ENCODE measurements around the gene PPP1R15B.
A peak's percentile ranks its signal among the peaks of the same experiment; 100 is the strongest.

Gene PPP1R15B

DNA sequence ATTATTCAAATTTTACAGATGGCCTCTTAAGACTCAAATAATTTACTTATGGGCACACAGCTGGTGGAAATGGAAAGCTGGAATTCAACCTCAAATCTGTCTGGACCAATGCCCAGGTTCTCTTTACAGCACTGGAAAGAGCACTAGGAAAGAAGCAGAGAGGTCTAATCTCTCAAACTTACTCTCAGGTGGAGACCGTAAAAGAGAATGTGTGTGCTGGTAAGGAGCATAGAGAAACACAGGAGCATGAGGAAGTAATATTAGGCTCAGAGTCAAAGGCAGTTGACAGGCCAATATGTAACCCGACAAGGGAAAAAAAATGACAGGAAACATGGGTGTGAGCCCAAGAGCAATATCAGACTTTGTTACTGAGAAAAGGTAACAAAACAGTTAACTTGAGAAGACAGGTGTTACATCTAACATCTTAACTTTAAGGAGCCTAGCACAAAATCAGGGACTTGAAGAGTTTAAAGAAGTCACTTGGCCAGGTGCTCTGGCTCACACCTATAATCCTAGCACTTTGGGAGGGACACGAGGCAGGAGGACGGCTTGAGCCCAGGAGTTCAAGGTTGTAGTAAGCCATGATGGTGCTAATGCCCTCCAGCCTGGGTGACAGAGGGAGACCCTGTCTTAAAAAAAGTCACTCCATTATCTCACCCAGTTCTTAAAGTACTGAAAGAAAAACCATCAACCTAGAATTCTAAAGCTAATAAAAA is 20.7 kb downstream of the PPP1R15B start:
- Histone ChIP-seq H3K9me3 (ENCODE audit: control insufficient read depth, insufficient read depth, low read depth, low read length) (no peaks in the 10 kb centered on the region), H3K27ac (ENCODE audit: low read depth, low read length) (no peak overlapping the region), H3K4me3 (ENCODE audit: low read depth, low read length) (no peak overlapping the region), H3K9ac (ENCODE audit: low read length) (no peak overlapping the region), H3K27me3 (ENCODE audit: control insufficient read depth, insufficient read depth, low read length) (peaks cover 8% of the 10 kb centered on the region; the same call in 1 of the 2 replicates), H3K36me3 (ENCODE audit: control insufficient read depth, insufficient read depth, low read length) (no peaks in the 10 kb centered on the region), H3K4me1 (ENCODE audit: control insufficient read depth, insufficient read depth, low read length) (no peaks in the 10 kb centered on the region)

GRCh38 chr1:204385727-204386126 is 25.9 kb downstream of the PPP1R15B start:
- Histone ChIP-seq H3K27ac (ENCODE audit: low read depth, low read length) (no peak overlapping the region), H3K4me3 (ENCODE audit: low read depth, low read length) (no peak overlapping the region), H3K4me1 (ENCODE audit: control insufficient read depth, insufficient read depth, low read length) (no peaks in the 10 kb centered on the region), H3K9ac (ENCODE audit: low read length) (no peak overlapping the region), H3K36me3 (ENCODE audit: control insufficient read depth, insufficient read depth, low read length) (no peaks in the 10 kb centered on the region), H3K27me3 (ENCODE audit: control insufficient read depth, insufficient read depth, low read length) (peaks cover 33% of the 10 kb centered on the region; the same call in 1 of the 2 replicates), H3K9me3 (ENCODE audit: control insufficient read depth, insufficient read depth, low read depth, low read length) (no peaks in the 10 kb centered on the region)

DNA sequence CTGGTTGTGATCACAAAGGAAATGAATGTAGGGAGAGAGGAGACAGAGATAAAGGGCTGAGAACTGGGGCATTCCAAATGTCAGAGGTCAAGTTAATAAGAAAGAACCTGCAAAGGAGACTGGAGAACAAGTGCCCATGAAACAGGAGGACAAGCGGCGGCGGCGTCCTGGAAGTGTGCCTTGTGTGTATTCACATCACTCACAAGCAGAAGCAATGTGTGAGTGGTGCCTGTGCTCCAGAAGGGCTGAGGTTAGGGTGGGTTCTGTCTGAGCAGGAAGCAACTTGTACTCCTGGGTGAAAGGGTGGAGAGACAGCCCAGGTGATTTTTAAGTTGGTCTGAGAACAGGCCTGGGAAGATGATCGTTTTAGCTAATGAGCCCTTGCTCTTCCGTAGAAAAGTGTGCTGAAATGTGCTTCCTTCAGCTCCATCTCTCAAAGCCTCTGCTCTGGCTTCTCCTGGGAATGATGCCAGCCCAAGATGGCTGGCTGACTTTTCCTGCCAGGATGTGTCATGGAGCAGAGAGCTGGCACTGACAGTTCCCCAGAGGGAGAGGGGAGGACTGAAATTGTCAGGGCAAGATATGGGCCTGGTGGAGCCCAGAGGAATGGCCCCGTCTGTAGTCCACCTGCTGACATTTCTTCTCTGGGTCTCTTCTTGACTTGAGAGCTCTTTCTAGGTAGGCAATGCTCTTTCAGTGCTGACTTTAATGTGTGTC is 26.8 kb downstream of the PPP1R15B start:
- Histone ChIP-seq H3K9ac (ENCODE audit: low read length) (no peak overlapping the region), H3K4me1 (ENCODE audit: control insufficient read depth, insufficient read depth, low read length) (no peaks in the 10 kb centered on the region), H3K27me3 (ENCODE audit: control insufficient read depth, insufficient read depth, low read length) (peaks cover 41% of the 10 kb centered on the region), H3K27ac (ENCODE audit: low read depth, low read length) (no peak overlapping the region), H3K36me3 (ENCODE audit: control insufficient read depth, insufficient read depth, low read length) (no peaks in the 10 kb centered on the region), H3K9me3 (ENCODE audit: control insufficient read depth, insufficient read depth, low read depth, low read length) (no peaks in the 10 kb centered on the region), H3K4me3 (ENCODE audit: low read depth, low read length) (no peak overlapping the region)

- Histone ChIP-seq H3K4me1 (ENCODE audit: control insufficient read depth, insufficient read depth, low read length) (peaks cover 3% of the 10 kb centered on the region), H3K4me3 (ENCODE audit: low read depth, low read length) (no peak overlapping the region), H3K9me3 (ENCODE audit: control insufficient read depth, insufficient read depth, low read depth, low read length) (no peaks in the 10 kb centered on the region), H3K27ac (ENCODE audit: low read depth, low read length) (no peak overlapping the region), H3K27me3 (ENCODE audit: control insufficient read depth, insufficient read depth, low read length) (peaks cover 55% of the 10 kb centered on the region), H3K9ac (ENCODE audit: low read length) (no peak overlapping the region), H3K36me3 (ENCODE audit: control insufficient read depth, insufficient read depth, low read length) (no peaks in the 10 kb centered on the region)
These were observed 28.3 kb downstream of the PPP1R15B start for GRCh38 chr1:204383163-204383904.

- Histone ChIP-seq H3K4me3 (ENCODE audit: low read depth, low read length) (no peak overlapping the region), H3K4me1 (ENCODE audit: control insufficient read depth, insufficient read depth, low read length) (peaks cover 5% of the 10 kb centered on the region), H3K27me3 (ENCODE audit: control insufficient read depth, insufficient read depth, low read length) (peaks cover 61% of the 10 kb centered on the region), H3K9ac (ENCODE audit: low read length) (no peak overlapping the region), H3K9me3 (ENCODE audit: control insufficient read depth, insufficient read depth, low read depth, low read length) (no peaks in the 10 kb centered on the region), H3K27ac (ENCODE audit: low read depth, low read length) (no peak overlapping the region), H3K36me3 (ENCODE audit: control insufficient read depth, insufficient read depth, low read length) (no peaks in the 10 kb centered on the region)
These were observed 28.9 kb downstream of the PPP1R15B start for GRCh38 chr1:204382714-204383083.

DNA sequence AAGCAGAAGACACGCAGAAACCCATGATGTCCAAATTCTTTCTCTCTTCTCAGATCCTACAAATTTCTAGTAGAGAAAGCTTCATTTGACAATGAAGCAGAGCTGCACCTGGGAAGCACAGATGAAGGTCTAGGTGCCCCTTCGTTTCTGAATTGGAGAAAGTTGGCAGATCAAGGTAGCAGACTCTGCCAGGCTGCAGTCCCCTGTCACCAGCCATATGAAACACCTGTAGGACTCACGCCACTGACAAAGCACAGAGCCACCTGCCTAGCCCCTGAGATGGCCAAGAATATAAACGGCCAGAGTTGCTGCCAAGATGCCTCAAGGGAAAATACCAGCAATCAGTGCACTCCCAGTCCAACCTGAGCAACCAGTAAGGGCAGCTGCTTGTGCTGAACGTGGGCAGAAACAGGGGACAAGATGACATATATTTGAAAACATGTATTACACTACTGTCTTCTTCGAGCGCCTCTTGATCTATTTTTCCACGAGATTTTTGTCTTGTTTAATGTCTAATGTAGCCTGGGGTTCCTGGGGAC is 31.3 kb downstream of the PPP1R15B start:
- Histone ChIP-seq H3K27me3 (ENCODE audit: control insufficient read depth, insufficient read depth, low read length) (peaks cover 79% of the 10 kb centered on the region), H3K4me1 (ENCODE audit: control insufficient read depth, insufficient read depth, low read length) (peaks cover 9% of the 10 kb centered on the region), H3K9me3 (ENCODE audit: control insufficient read depth, insufficient read depth, low read depth, low read length) (no peaks in the 10 kb centered on the region), H3K4me3 (ENCODE audit: low read depth, low read length) (no peak overlapping the region), H3K36me3 (ENCODE audit: control insufficient read depth, insufficient read depth, low read length) (no peaks in the 10 kb centered on the region), H3K9ac (ENCODE audit: low read length) (no peak overlapping the region), H3K27ac (ENCODE audit: low read depth, low read length) (no peak overlapping the region)

DNA sequence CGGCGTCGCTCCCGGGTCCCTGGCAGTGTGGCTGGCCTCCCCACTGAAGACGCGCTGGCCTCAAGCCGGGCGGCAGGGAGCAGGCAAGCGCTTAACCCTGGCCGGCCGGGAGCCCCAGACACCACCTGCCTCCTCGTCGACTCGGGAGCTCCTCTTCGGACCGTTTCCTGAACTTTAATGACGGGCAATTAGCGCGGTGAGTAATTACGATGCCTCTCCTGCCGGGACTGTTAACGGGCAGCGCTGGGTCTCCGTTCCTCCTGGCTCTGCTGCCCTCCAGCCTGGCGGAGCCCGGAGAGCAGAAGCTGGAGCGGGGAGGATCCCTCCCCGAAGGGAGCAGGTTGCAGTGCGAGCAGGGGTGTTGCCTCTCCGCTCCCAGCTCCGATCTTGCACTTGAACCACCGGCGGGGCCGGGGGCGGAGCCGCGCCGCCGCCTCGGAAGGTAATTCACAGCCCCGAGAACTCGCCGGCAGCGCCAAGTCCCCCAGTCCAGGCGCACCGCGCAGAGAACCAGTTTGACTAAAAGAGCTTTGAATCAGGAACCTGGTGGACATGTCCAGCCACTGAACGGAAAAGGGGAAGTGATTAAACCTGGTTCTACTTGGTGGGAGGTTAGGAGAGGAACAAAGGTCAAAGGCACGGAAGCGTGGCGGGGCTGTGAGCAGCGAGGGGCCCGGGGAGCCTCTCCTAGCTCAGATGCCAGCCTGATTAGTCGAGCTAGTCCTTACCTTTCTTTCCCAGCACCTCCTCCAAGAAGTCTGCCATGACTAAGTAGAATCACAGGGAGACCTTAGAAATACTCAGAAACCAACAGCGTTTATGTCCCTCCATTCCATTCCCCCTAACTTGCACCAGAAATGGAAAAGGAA is 33.6 kb downstream of the PPP1R15B start:
- Histone ChIP-seq H3K9ac (ENCODE audit: low read length) (peak overlapping the region; percentile 41), H3K9me3 (ENCODE audit: control insufficient read depth, insufficient read depth, low read depth, low read length) (no peaks in the 10 kb centered on the region), H3K4me1 (ENCODE audit: control insufficient read depth, insufficient read depth, low read length) (peaks cover 9% of the 10 kb centered on the region), H3K36me3 (ENCODE audit: control insufficient read depth, insufficient read depth, low read length) (no peaks in the 10 kb centered on the region), H3K4me3 (ENCODE audit: low read depth, low read length) (peak overlapping the region; percentile 68), H3K27me3 (ENCODE audit: control insufficient read depth, insufficient read depth, low read length) (peaks cover 89% of the 10 kb centered on the region), H3K27ac (ENCODE audit: low read depth, low read length) (no peak overlapping the region)

DNA sequence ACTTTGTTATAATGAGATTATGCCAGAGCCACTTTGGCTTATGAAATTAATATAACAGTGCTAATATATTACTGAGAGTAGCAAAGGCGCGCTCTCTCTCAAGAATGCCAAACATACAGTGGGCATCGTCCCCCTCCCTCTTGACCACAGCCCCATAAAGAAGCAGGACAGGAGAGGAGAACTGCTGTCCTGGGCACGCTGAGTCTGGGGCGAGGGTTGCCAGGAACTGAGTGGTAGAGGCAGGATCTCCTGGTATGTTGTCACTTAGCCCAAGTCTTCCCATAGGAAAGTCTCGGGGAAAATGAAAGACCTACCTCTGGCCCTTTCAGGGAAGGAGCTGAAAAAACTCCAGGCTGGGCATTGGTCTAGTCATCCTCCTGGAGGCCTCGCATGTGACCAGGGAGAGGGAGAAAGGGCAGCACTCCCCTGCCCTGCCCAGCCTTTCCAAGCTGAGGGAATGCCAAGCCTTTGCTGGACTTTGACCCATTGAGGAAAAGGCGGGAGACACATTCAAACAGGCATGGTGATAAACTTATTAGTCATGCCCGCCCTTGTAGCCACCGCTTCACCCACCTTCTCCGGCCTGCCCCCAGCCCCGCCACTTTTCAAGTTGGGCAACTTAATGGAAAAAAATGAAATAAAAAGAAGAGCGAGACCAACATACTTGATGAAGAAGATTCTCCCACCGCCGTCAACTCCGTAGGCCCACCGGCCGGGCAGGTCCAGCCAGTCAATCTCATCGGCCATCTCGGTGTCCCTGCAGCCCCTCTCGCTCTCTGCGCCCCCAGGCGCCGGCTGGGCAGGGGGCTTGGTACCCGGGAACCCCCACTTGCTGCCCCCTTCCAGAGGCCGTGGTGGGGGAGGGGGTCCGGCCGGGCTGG is 34.5 kb downstream of the PPP1R15B start:
- Histone ChIP-seq H3K9ac (ENCODE audit: low read length) (no peak overlapping the region), H3K9me3 (ENCODE audit: control insufficient read depth, insufficient read depth, low read depth, low read length) (no peaks in the 10 kb centered on the region), H3K27me3 (ENCODE audit: control insufficient read depth, insufficient read depth, low read length) (peaks cover 85% of the 10 kb centered on the region), H3K36me3 (ENCODE audit: control insufficient read depth, insufficient read depth, low read length) (no peaks in the 10 kb centered on the region), H3K27ac (ENCODE audit: low read depth, low read length) (no peak overlapping the region), H3K4me1 (ENCODE audit: control insufficient read depth, insufficient read depth, low read length) (peaks cover 9% of the 10 kb centered on the region), H3K4me3 (ENCODE audit: low read depth, low read length) (peak overlapping the region; percentile 68)

- no peak overlapping the region for H3K27ac ChIP-seq (ENCODE audit: low read depth, low read length)
- no peak overlapping the region for H3K9ac ChIP-seq (ENCODE audit: low read length)
- no peaks in the 10 kb centered on the region for H3K9me3 ChIP-seq (ENCODE audit: control insufficient read depth, insufficient read depth, low read depth, low read length)
- H3K4me3 ChIP-seq (ENCODE audit: low read depth, low read length), result no peak overlapping the region
- peaks cover 92% of the 10 kb centered on the region for H3K27me3 ChIP-seq (ENCODE audit: control insufficient read depth, insufficient read depth, low read length)
- H3K36me3 ChIP-seq (ENCODE audit: control insufficient read depth, insufficient read depth, low read length), result no peaks in the 10 kb centered on the region
- H3K4me1 ChIP-seq (ENCODE audit: control insufficient read depth, insufficient read depth, low read length), result peaks cover 9% of the 10 kb centered on the region
These were observed 35.2 kb downstream of the PPP1R15B start for GRCh38 chr1:204376465-204376864.

- Histone ChIP-seq H3K27ac (ENCODE audit: low read depth, low read length) (no peak overlapping the region), H3K36me3 (ENCODE audit: control insufficient read depth, insufficient read depth, low read length) (no peaks in the 10 kb centered on the region), H3K4me1 (ENCODE audit: control insufficient read depth, insufficient read depth, low read length) (peaks cover 9% of the 10 kb centered on the region), H3K27me3 (ENCODE audit: control insufficient read depth, insufficient read depth, low read length) (peaks cover 71% of the 10 kb centered on the region), H3K9ac (ENCODE audit: low read length) (no peak overlapping the region), H3K4me3 (ENCODE audit: low read depth, low read length) (no peak overlapping the region), H3K9me3 (ENCODE audit: control insufficient read depth, insufficient read depth, low read depth, low read length) (no peaks in the 10 kb centered on the region)
These were observed 37.7 kb downstream of the PPP1R15B start for GRCh38 chr1:204373911-204374310.

Data from HUES6 (cell line).